GM21717 (cell line): ENCODE results near the gene CCDC102A.
A peak's percentile ranks its signal among the peaks of the same experiment; 100 is the strongest.

Experiments
- ATAC-seq: cut with Tn5 transposase; IDR thresholded peaks from one replicate; pipeline ENCODE4 v1.9.1; 2021; ENCODE audit warnings: mild to moderate bottlenecking, moderate library complexity; ENCODE audit not compliant: unreplicated experiment

Gene CCDC102A

GRCh38 chr16:57480754-57481230, 55.6 kb downstream of the CCDC102A start:
- ATAC-seq, result no peak

- ATAC-seq, result no peak
These were observed 56.2 kb downstream of the CCDC102A start for GRCh38 chr16:57479976-57480753.

- no peak for ATAC-seq
These were observed 57.0 kb downstream of the CCDC102A start for GRCh38 chr16:57479205-57479975.

- no peak for ATAC-seq
These were observed 57.8 kb downstream of the CCDC102A start for GRCh38 chr16:57478396-57479204.

GRCh38 chr16:57477531-57478202, 58.7 kb downstream of the CCDC102A start:
- ATAC-seq, result no peak

GRCh38 chr16:57476546-57477410, 59.6 kb downstream of the CCDC102A start:
- ATAC-seq, result no peak

GRCh38 chr16:57475711-57476339, 60.5 kb downstream of the CCDC102A start:
- peak; percentile 78 for ATAC-seq

- no peak for ATAC-seq
These were observed 61.4 kb downstream of the CCDC102A start for GRCh38 chr16:57474671-57475661.

- ATAC-seq, result no peak
These were observed 62.5 kb downstream of the CCDC102A start for GRCh38 chr16:57473906-57474305.

- no peak for ATAC-seq
These were observed 63.1 kb downstream of the CCDC102A start for GRCh38 chr16:57473176-57473840.

GRCh38 chr16:57472665-57473060, 63.7 kb downstream of the CCDC102A start:
- ATAC-seq, result no peak

- no peak for ATAC-seq
These were observed 64.3 kb downstream of the CCDC102A start for GRCh38 chr16:57471852-57472664.

- no peak for ATAC-seq
These were observed 65.2 kb downstream of the CCDC102A start for GRCh38 chr16:57471209-57471608.

GRCh38 chr16:57470711-57471110, 65.7 kb downstream of the CCDC102A start:
- ATAC-seq, result no peak

- no peak for ATAC-seq
These were observed 66.4 kb downstream of the CCDC102A start for GRCh38 chr16:57469917-57470470.

GRCh38 chr16:57469046-57469445, 67.3 kb downstream of the CCDC102A start:
- no peak for ATAC-seq
